Germinal center (tissue), 1 donor: ENCODE data around the gene KCNA5.

Source experiments
- DNase-seq: peaks from one replicate; pipeline ENCODE4 v3.0.0; 2012; ENCODE audit warnings: mixed read lengths, low spot score

The KCNA5 gene

GRCh38 chr12:5027046-5027821 lies 16.4 kb upstream of the KCNA5 start:
- DNase-seq, result no peak

GRCh38 chr12:5030066-5030465 lies 13.6 kb upstream of the KCNA5 start:
- DNase-seq, result no peak

DNA sequence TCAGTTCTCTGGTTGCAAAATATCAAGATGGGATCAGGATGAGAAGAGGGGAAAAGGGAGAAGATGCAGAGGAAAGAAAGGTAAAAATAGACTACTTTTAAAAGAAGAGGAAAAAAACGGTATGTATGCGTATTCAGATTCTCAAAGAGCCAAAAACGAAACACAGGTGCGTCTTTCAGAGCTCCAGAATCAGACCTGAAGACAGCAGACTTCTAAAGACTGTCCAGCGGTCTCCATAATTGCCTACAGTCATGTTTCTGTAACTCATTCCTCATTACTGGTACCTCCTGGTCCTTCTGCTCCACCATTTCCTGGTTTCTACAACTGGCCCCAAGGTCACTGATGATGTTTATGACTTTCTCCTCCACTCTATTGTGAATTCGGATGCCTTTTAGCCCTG lies 12.4 kb upstream of the KCNA5 start:
- DNase-seq, result no peak

DNA sequence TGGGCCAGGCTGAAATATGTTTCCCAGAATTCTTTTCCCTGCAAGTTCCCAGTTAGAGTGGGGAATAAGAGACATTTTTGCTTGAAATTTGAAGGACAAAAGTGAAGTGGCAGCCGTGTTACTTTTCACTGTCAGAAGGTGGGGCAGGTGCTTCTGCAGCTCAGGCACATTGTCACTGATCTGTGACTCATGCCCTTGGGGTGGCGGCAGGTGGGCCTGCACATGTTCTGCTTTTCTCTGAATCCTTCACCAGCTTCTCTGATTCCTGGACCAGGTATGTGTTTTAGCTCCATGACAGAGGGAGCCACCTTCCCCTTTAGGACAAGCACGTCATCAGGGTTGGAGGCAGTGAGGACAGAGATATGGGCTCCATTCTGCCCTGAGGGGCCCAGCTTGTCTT lies 11.7 kb upstream of the KCNA5 start:
- no peak for DNase-seq

- no peak for DNase-seq
Observed at GRCh38 chr12:5032821-5033220, 10.9 kb upstream of the KCNA5 start.

GRCh38 chr12:5033883-5034282 lies 9.8 kb upstream of the KCNA5 start:
- no peak for DNase-seq

DNA sequence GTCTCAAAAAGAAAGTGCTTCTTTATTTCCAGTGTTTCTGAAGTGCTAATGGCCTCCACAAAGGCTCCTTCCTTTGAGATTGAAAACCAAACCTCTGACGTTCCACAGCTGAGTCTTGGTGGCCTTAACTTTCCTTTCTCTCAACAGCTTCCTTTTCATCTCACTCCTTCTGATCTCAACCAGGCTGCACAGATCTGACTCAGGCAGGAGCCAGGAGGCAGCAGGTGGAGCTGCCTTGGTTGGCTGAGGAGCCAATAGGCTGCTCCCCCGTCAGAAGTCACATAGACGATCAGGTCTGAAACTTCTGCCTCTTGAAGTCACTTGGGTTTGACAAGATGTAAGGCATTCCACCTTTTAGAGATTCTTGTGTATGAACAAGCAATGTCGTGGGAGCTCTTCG lies 9.1 kb upstream of the KCNA5 start:
- DNase-seq, result no peak

DNA sequence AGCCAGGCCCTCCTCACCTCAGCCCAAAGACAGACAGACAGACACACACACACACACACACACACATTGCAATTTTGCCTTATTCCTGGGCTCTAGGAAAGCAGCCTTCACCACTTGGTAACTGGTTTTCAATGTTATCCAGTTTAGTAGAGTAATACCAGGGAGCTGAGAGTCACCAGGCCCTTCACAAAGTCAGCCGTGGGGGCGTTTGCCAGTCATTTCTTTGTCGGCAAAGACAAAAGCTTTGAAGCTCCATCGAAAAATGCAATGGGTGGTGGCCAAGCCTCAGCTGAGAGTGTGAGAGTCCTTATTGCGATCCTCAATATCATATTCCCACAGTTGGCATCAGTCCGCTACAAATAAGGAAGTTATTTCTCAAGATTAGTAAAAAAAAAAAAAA lies 8.1 kb upstream of the KCNA5 start:
- no peak for DNase-seq

GRCh38 chr12:5036031-5036430 lies 7.6 kb upstream of the KCNA5 start:
- no peak for DNase-seq

GRCh38 chr12:5037795-5038357 lies 5.8 kb upstream of the KCNA5 start:
- DNase-seq, result no peak

DNA sequence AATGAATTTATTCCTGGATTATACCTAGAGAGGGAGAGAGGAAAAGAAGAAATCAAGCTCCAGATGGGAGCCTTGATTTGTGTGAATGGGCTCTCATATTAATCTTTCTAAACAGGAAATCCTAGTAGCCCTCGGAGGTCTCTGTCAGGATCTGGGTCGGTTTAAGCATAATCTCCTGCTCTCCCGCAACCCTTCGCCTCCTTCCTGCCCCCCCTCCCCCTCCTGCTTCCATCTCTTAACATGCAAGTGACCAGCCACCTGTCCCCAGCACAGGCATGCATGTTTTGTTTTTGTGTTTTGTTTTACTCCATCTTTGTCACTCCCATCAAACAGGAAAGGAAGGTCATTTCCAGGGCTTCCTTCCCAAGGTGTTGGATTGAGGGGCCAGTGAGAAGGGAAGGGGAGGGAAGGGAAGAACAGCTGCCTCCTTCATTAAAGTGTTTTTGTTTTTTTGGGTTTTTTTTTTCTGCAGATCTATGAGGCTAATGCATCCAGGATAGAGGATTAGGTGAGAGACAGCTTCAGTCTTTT lies 4.8 kb upstream of the KCNA5 start:
- DNase-seq, result no peak

DNA sequence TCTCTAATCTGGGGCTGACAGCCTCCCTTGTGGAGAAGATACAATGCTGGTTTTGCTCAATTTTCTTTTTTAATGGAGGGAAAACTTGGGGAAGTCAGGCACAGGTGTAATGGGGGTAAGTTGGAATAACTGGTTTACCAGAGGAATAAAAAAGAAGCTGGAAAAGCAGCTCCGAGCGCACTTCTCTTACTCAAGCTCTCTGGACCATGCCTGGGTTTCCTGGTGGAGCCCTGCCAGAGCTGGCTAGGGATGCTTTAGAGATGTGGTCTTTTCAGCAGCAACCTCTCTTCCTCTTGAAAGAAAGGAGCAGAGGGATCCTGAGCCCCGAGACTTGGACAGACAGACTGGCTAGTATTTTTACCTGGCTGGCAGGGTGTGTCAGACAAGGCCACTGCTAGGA lies 3.9 kb upstream of the KCNA5 start:
- no peak for DNase-seq

DNA sequence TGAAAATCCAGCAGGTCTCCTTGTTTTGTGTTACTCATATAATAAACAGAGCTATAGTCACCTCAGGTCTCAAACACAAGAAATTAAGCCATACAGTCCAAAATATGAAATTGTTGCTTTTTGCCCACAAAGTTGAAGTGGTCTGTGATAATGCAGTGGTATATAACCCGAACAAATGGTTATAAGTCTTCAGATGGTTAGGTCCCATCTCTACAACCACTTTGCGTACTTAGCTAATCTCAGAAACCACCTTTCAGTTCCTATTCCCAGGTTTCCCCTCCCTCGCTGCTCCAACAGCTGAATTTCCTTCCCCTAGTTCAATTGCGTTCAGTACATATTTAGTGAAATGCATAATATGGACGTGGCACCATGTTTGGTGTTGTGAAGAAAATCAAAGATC lies 3.3 kb upstream of the KCNA5 start:
- DNase-seq, result no peak

DNA sequence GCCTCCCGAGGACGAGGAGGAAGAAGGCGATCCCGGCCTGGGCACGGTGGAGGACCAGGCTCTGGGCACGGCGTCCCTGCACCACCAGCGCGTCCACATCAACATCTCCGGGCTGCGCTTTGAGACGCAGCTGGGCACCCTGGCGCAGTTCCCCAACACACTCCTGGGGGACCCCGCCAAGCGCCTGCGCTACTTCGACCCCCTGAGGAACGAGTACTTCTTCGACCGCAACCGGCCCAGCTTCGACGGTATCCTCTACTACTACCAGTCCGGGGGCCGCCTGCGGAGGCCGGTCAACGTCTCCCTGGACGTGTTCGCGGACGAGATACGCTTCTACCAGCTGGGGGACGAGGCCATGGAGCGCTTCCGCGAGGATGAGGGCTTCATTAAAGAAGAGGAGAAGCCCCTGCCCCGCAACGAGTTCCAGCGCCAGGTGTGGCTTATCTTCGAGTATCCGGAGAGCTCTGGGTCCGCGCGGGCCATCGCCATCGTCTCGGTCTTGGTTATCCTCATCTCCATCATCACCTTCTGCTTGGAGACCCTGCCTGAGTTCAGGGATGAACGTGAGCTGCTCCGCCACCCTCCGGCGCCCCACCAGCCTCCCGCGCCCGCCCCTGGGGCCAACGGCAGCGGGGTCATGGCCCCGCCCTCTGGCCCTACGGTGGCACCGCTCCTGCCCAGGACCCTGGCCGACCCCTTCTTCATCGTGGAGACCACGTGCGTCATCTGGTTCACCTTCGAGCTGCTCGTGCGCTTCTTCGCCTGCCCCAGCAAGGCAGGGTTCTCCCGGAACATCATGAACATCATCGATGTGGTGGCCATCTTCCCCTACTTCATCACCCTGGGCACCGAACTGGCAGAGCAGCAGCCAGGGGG lies 979 bp downstream of the KCNA5 start:
- DNase-seq, result no peak

DNA sequence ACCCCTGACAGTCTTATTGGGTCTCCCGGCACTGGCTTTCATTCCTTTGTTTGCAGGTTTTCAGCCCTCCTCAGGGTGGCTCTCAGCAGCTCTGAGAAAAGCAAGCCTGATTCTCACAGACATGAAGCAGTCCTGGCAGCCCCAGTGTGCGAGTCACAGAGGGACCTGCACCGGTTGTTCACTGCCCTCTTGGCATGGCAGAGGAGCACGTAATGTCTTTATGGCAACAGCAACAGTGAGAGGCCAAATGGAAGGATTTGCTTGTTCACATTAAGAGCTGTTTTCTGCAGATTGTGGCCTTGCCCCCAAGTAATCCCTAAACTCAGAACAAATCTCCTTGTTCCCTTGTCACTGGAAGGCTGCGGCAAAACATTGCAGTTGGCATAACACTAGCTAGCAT lies 3.4 kb downstream of the KCNA5 start:
- no peak for DNase-seq

- no peak for DNase-seq
Observed at GRCh38 chr12:5047729-5048128, 4.0 kb downstream of the KCNA5 start.

GRCh38 chr12:5050542-5050941 lies 6.9 kb downstream of the KCNA5 start:
- no peak for DNase-seq

GRCh38 chr12:5051334-5051733 lies 7.7 kb downstream of the KCNA5 start:
- DNase-seq, result no peak

DNA sequence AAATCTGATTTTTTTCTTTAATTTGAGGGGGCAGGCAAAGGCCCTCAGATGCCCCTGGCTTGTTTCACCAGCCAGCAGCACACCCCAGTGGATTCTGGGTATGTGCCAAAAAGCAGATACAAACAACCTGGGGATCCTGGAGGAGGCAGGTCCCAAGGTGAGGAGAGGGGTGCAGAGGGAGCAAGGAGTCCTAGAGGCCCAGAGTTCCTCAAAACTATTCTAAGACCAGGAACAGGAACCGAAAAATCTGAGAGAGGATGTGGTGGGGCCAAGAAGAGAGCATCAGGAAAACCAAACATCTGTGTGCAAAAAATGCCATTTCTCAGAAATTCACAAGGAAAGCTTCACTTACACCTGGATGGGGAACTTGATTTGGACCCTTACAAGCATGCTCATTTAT lies 8.2 kb downstream of the KCNA5 start:
- DNase-seq, result no peak

DNA sequence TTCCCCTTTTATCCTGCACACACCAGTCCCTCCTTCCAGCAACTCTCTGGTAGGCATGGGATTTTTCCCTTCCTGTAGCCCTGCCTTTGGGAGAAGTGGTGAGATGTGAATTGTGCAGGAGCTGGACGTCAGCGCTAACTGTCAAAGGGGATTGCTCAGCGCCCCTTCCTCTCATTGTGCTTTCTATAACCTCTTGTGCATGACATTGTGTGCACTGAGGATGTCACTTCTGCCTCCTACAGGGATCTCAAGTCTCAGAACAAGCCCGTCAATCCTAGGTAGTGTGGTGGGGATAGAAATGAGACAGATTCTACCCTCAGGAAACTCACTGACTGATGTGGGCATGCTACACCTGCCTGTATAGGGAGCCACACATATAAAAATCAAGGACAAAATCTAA lies 8.7 kb downstream of the KCNA5 start:
- DNase-seq, result no peak

DNA sequence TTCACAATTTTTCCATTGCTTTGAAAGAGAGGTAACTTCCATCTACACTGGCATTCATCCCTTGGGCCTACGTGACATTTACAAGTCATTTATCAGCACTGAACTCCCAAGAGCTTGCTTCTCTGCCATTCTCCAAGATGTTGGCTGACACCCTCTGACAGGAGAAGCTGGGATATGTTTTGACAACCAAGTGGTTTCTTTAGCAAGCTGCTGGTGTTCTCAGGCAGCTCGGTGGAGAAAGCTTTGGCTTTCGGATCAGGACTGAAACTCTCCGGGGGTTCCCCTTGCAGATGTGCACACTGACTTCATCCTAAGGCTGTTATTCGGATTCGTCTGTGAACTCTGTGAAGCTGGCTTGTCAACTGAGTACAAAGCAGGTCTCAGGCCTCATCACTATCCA lies 15.7 kb downstream of the KCNA5 start:
- DNase-seq, result no peak

GRCh38 chr12:5060958-5061357 lies 17.3 kb downstream of the KCNA5 start:
- no peak for DNase-seq

- DNase-seq, result no peak
Observed at GRCh38 chr12:5063149-5063548, 19.5 kb downstream of the KCNA5 start.
